Neuron (in vitro differentiated cells): ENCODE measurements around the gene TSN.
"Not testable (repeated sequence)": the region's sequence is repeated elsewhere in the genome, so short reads cannot be mapped to it uniquely, and the experiment has no call there.

Source experiments
- H2AFZ ChIP-seq: one replicate; pipeline ENCODE4 v1.6.1; 2013; ENCODE audit warnings: low read depth, mild to moderate bottlenecking, inconsistent platforms, low read length, moderate library complexity
- H3K27me3 ChIP-seq: one replicate; pipeline ENCODE4 v1.6.1; 2013; ENCODE audit warnings: low read length; ENCODE audit not compliant: insufficient read depth
- H3K36me3 ChIP-seq: one replicate; pipeline ENCODE4 v1.6.1; 2013; ENCODE audit warnings: low read length; ENCODE audit not compliant: insufficient read depth
- H3K4me1 ChIP-seq: one replicate; pipeline ENCODE4 v1.6.1; 2013; ENCODE audit warnings: low read length; ENCODE audit not compliant: insufficient read depth
- H3K4me3 ChIP-seq: 2 replicates; pipeline ENCODE4 v1.5.1; 2013; ENCODE audit warnings: mild to moderate bottlenecking, low read length, moderate library complexity
- H3K9me3 ChIP-seq: one replicate; pipeline ENCODE4 v1.6.1; 2013; ENCODE audit warnings: low read length

TSN gene

GRCh38 chr2:121727950-121728349 lies 27.5 kb upstream of the TSN start:
- H3K4me3 ChIP-seq = no peak overlapping the region
- no peaks in the 10 kb centered on the region for H3K27me3 ChIP-seq
- no peaks in the 10 kb centered on the region for H3K9me3 ChIP-seq
- no peaks in the 10 kb centered on the region for H3K4me1 ChIP-seq
- peaks cover 57% of the 10 kb centered on the region for H3K36me3 ChIP-seq
- no peak overlapping the region for H2AFZ ChIP-seq

DNA sequence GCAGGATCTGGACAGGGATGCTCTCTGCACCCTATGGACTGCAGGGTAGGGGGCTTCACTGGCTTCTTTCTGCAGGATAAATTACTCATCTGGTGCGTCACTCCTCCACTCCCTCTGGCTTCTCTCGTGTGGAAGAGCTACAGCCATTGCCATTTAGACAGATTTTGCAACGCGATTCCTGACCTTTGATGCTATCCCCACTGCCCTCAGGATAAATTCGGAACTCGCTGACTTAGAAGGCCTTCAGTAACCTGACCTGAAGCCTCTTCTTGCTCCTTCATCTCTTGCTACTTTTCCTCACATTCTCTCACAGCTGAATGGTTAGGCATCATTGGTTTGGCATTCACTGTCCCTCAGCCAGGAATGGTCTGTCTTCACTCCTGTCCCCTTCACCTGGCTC lies 24.1 kb upstream of the TSN start:
- Histone ChIP-seq H3K27me3 (no peaks in the 10 kb centered on the region), H3K36me3 (peaks cover 68% of the 10 kb centered on the region)

DNA sequence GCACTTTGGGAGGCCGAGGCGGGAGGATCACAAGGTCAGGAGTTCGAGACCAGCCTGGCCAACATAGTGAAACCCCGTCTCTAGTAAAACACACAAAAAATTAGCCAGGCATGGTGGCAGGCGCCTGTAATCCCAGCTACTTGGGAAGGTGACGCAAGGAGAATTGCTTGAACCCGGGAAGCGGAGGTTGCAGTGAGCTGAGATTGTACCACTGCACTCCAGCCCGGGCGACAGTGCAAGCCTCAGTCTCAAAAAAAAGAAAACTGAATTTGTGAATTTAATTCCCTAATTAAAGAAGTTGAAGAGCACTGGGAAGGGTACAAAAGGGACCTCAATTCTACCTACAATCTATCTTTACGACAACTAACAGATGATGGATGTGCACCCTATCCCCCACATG lies 20.9 kb upstream of the TSN start:
- H3K27me3 ChIP-seq, H3K9me3 ChIP-seq, H3K4me3 ChIP-seq, H2AFZ ChIP-seq: not testable (repeated sequence)
- peaks cover 13% of the 10 kb centered on the region for H3K4me1 ChIP-seq
- peaks cover 42% of the 10 kb centered on the region for H3K36me3 ChIP-seq

More for the DNA sequence above, 24.1 kb upstream of the TSN start:
- H2AFZ ChIP-seq = no peak overlapping the region
- no peak overlapping the region for H3K4me3 ChIP-seq
- H3K9me3 ChIP-seq = no peaks in the 10 kb centered on the region
- peaks cover 13% of the 10 kb centered on the region for H3K4me1 ChIP-seq

- H3K27me3 ChIP-seq = no peaks in the 10 kb centered on the region
Measured at GRCh38 chr2:121735518-121736074, 19.9 kb upstream of the TSN start.

GRCh38 chr2:121736140-121736461 lies 19.4 kb upstream of the TSN start:
- H3K4me3 ChIP-seq = peak overlapping the region; percentile 88
- no peaks in the 10 kb centered on the region for H3K27me3 ChIP-seq
- peak overlapping the region; percentile 67 for H2AFZ ChIP-seq
- H3K4me1 ChIP-seq = peaks cover 13% of the 10 kb centered on the region
- peaks cover 28% of the 10 kb centered on the region for H3K36me3 ChIP-seq
- H3K9me3 ChIP-seq = no peaks in the 10 kb centered on the region

More at GRCh38 chr2:121735518-121736074, 19.9 kb upstream of the TSN start:
- H3K4me1 ChIP-seq = peaks cover 13% of the 10 kb centered on the region
- peak overlapping the region; percentile 67 for H2AFZ ChIP-seq
- peaks cover 33% of the 10 kb centered on the region for H3K36me3 ChIP-seq
- no peaks in the 10 kb centered on the region for H3K9me3 ChIP-seq
- H3K4me3 ChIP-seq = peak overlapping the region; percentile 88

DNA sequence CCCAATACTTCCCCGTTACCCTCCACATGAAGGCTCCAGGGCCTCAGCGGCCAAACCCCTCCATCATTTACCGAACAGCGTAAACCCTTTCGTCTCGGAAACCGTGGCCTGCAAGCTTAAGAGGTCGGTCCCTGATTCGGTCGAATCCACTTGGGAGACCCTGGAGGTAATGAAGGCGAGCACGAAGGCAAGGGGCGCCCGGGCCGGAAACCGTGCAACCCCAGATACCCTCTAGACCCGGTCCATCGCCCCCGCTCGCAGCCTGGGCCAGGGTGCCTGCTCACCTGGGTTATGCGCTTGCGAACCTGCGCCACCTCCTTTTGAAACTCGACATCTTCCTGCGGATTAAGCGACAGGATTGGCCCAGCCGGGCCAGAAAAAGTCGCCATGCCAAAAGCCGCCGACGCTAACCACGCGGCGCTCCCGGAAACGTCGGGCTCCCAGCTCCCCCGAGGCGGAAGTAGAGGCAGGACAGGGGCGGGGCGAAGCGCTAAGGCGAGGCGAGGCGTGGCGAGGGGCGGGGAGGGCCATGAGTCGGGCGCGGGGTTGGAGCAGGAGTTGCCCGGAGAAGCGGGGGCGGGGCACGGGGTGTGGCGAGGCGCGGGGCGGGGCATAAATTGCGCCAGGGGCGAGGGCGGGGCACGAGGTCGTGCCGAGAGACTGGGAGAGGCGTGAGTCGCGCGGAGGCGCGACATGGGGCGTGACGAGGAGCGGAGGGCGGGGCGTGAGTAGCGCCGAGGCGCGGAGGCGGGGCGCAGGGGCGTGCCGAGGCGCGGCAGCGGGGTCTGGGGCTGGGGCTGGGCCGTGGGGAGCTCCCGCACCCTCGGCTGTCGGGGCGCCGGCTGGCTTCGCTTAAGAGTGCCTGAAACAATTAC lies 18.8 kb upstream of the TSN start, which contains the start of gene NIFK:
TSS of gene NIFK (minus strand) at position 414 of the 875 bp plus-strand sequence. CDS start at position 389, 25 bp downstream.
- Histone ChIP-seq H3K4me1 (peaks cover 13% of the 10 kb centered on the region), H3K4me3 (peak within 1 kb of the TSS; percentile 88), H3K36me3 (peaks cover 22% of the 10 kb centered on the region), H3K27me3 (no peaks in the 10 kb centered on the region), H3K9me3 (no peaks in the 10 kb centered on the region), H2AFZ (peak within 1 kb of the TSS; percentile 81)

- no peak overlapping the region for H3K4me3 ChIP-seq
- no peaks in the 10 kb centered on the region for H3K9me3 ChIP-seq
- no peaks in the 10 kb centered on the region for H3K36me3 ChIP-seq
- no peaks in the 10 kb centered on the region for H3K27me3 ChIP-seq
- peaks cover 1% of the 10 kb centered on the region for H3K4me1 ChIP-seq
- no peak overlapping the region for H2AFZ ChIP-seq
Measured at GRCh38 chr2:121740973-121741372, 14.5 kb upstream of the TSN start.

GRCh38 chr2:121741450-121741849 lies 14.0 kb upstream of the TSN start:
- Histone ChIP-seq H3K27me3 (no peaks in the 10 kb centered on the region), H3K4me1 (no peaks in the 10 kb centered on the region), H2AFZ (no peak overlapping the region), H3K4me3 (no peak overlapping the region), H3K9me3 (no peaks in the 10 kb centered on the region), H3K36me3 (no peaks in the 10 kb centered on the region)

DNA sequence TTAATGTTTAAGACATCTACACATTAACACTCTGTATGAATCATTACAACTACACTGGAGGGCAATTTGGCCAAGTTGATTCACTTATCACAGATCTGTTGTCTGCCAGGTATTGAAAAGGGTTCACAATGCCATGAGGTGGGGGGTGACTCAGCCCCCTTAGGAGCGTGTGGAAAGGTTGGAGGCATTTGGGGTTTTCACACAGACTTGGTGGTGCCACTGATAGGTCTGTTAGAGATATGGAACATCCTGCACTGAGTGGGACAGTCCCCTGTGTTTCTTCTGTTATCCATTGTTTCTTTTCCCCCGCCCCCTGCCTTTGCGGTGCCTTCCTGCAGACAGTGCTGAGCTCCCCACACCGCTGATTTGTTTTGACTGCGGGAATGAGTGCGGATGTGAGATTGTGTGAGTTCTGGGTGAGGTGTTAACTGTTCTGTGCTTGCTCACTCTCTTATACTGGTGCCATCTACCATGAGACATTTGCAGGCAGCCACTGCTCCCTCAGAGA lies 9.3 kb upstream of the TSN start:
- no peaks in the 10 kb centered on the region for H3K27me3 ChIP-seq
- H3K4me3 ChIP-seq = no peak overlapping the region
- no peaks in the 10 kb centered on the region for H3K9me3 ChIP-seq
- H3K36me3 ChIP-seq = no peaks in the 10 kb centered on the region
- H2AFZ ChIP-seq = no peak overlapping the region
- no peaks in the 10 kb centered on the region for H3K4me1 ChIP-seq

GRCh38 chr2:121748202-121748601 lies 7.2 kb upstream of the TSN start:
- H3K9me3 ChIP-seq = no peaks in the 10 kb centered on the region
- H3K4me1 ChIP-seq = no peaks in the 10 kb centered on the region

DNA sequence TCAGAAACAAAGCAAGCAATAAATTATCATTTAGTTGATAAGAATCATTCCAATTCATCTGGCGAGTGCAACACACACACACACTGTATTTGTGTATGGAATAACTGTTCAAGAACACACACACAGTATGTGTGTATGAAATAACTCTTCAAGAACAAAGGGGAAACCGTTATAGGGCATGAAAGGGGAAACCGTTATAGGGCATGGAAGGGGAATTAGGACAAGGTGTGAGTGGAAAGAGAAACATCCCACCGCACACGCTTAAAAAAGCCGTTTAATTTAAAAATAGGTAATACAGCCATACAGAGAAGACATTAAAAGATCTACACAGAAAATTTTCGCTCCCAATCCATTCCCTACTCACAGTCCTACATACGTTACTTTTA lies 607 bp upstream of the TSN start:
- peaks cover 16% of the 10 kb centered on the region for H3K36me3 ChIP-seq

More at GRCh38 chr2:121748202-121748601, 7.2 kb upstream of the TSN start:
- no peak overlapping the region for H3K4me3 ChIP-seq
- no peaks in the 10 kb centered on the region for H3K27me3 ChIP-seq
- no peaks in the 10 kb centered on the region for H3K36me3 ChIP-seq
- no peak overlapping the region for H2AFZ ChIP-seq

GRCh38 chr2:121764681-121765228 lies 9.3 kb downstream of the TSN start:
- Histone ChIP-seq H3K9me3 (no peaks in the 10 kb centered on the region), H2AFZ (no peak overlapping the region), H3K4me3 (no peak overlapping the region), H3K27me3 (no peaks in the 10 kb centered on the region), H3K4me1 (no peaks in the 10 kb centered on the region), H3K36me3 (peaks cover 79% of the 10 kb centered on the region)

More for the DNA sequence above, 607 bp upstream of the TSN start:
- H3K9me3 ChIP-seq = no peaks in the 10 kb centered on the region
- H3K4me1 ChIP-seq = peaks cover 26% of the 10 kb centered on the region
- peak overlapping the region; percentile 96 for H3K4me3 ChIP-seq
- H3K27me3 ChIP-seq = no peaks in the 10 kb centered on the region
- H2AFZ ChIP-seq = peak overlapping the region; percentile 90

DNA sequence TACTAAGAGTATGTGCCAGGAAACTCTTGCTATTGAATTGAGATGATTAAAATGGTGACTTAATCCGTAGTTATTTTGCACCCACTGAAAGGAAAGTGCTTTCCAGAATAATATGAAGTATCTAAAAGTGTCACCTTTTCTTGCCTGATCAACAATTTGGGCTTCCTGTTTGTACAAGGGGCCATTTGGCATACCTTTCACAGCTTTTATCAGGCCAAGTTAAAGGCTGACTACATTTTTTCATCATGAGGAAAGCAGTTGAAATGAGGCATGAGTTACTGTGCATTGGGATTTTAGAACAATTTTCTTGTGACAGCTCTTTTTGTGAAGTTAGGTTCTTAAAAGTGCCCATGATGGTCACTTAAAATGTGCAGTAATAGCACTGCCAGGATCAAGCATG lies 11.2 kb downstream of the TSN start:
- no peaks in the 10 kb centered on the region for H3K4me1 ChIP-seq
- H2AFZ ChIP-seq = no peak overlapping the region
- no peaks in the 10 kb centered on the region for H3K9me3 ChIP-seq
- H3K4me3 ChIP-seq = no peak overlapping the region
- H3K36me3 ChIP-seq = peaks cover 61% of the 10 kb centered on the region
- H3K27me3 ChIP-seq = no peaks in the 10 kb centered on the region
